HG03039 (cell line): Measurements from ENCODE around the gene ATRN.

Experiments
- ATAC-seq: cut with Tn5 transposase; IDR thresholded peaks from one replicate; pipeline ENCODE4 v1.9.1; 2021; ENCODE audit warnings: mild to moderate bottlenecking, moderate library complexity; ENCODE audit not compliant: unreplicated experiment

ATRN gene

DNA sequence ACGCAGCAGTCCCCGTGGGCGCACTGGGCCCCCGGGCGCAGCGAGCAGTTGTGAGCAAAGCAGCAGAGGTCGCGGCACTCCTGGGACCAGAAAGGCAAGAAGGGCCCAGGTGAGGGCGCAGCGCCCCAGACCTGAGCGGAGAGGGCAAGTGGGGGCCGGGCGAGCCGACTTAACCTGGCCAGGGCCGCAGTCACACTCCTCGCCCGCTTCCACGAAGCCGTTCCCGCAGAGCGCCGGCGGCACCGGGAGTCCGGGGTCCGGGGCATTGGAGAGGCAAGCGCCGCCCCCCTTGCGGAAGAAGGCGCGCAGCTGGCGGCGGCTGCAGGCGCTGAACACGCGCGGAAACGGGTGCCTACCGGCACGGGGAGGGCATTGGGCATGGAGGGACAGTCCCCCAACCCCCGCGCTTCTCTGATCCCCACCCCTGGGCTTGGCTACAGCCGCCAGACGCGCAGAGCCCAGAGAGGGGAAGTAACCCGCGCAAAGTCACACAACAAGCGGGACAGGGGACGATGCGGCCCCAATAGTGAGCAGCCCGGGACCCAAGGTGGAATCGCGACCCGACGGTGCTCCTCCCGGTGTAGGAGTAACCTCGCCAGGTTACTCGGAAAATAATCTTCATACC lies 201.8 kb downstream of the ATRN start:
- no peak for ATAC-seq

GRCh38 chr20:3673221-3674070 lies 202.6 kb downstream of the ATRN start:
- ATAC-seq, result no peak

- ATAC-seq, result no peak
Measured at GRCh38 chr20:3674447-3674846, 203.6 kb downstream of the ATRN start.

GRCh38 chr20:3674995-3675900 lies 204.4 kb downstream of the ATRN start:
- no peak for ATAC-seq

DNA sequence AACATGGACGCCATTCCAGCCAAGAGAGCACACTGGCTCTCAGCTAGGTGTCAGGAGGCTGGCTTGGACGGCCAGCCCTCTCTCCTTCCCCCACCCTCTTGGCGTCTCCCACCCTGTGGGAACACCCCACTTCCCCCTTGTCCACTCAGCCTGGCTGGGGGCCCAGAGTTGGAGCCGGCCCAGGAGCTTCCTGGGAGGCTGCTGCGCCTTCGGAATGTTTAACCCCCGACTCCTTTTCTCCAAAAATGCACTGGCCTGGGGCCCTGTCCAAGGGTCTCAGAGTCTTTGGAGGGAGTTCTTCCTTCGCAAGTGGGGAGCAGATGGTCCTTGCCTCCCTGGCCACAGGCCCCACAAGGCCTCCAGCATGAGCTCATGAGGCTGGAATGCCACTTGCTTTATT lies 206.9 kb downstream of the ATRN start:
- no peak for ATAC-seq

DNA sequence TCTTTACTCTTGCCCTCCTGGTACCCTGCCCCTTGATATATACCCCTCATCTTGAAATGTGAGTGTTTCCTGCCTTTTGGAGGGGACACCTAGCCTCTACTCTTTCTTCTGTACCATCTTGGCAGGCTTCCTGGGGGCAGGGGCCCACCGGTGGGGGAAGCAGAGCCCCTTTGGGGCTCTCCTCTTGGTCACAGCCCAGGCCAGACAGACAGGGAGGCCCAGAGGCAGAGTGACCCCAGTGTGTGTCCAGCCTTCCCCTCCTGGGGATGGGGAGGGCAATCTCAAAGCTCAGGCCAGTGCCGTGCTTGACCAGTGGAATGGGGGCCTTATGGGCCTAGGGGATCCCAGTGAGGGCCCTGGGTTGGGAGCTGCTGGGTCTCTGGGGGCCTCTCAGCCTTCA lies 207.4 kb downstream of the ATRN start:
- no peak for ATAC-seq

DNA sequence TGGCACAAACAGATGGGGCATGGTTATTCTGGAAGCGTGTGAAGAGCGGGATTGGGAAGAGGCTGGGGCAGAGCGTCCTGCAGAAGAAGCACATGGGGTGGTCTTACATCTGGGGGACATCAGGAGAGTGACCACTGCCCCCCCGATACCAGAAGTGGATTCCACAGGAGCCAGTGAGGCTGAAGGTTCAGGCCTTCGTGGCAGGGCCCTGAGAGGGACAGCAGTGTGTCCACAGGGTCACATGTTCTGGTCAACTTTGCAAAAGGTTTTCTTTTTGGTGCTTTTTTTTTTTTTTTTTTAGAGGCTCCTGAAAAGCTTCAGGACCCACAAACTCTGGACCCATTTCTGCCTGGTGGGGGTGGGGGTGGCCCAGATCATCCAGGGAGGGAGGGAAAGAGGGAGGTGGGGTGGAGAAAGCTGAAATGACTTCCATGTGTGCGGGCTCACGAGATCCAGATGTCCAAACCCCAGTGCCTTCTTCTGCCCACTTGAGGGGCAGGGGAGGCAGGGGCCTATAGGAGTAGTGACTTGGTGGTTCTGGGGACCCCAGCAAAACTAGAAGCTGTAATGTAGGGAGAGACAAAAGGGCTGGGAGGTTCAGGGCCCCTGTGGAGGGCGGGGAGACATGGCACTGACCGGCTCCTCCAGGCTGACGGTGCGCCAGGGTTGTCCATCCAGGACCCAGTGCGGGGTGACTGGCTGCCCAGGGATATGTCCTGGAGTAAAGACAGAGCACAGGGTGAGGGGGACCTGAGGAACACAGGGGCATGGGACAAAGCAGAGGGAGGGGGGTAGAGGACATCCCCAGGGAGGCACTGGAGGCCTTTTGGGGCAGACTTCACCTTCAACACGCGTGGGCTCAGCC lies 208.3 kb downstream of the ATRN start:
- ATAC-seq, result no peak

DNA sequence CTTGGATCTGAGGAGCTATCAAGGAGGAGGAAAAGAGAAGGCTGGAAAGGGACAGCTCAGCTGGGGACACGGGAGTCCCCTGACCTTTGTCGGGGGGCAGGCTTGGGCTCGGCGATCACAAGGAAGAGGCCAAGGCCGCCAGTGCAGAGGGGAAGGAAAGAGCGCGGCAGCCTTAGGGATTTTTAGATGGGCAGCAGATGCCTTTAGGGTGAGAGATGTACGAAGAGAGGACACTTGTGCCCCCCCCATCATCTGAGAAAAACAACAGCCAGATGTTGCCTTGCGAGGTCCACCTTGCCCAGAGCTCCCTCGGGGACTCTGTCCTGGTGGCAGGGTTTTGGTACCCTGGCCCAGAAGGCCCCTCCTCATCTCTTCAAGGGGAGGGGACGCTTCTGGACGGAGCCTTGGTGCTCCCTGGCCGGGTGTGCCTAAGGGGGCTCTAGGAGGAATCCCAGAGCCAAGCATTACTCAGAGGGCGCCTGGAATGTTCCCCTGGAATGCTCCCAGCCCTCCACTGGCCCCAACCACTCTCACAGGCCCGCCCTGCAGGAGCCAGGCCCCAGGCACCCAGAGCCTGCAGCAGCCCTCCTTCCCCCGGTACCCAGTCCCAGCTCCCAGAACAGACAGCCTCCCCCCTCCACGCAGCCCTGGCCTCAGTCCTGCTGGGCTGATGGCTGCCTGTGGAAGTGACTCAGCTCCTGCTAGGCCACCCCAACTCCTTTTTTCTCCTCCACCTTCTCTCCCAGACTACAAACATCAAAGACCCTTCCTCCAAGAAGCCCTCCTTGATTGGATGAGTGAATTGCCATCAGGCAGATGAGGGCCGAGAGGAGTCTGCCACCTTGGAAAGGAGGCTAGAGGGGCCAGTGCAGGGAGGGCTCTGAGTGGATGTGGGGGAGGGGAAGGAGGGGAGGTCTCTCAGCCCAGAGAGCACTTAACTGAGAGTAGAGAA lies 209.2 kb downstream of the ATRN start:
- no peak for ATAC-seq

GRCh38 chr20:3680701-3681351 lies 210.0 kb downstream of the ATRN start:
- ATAC-seq, result no peak

DNA sequence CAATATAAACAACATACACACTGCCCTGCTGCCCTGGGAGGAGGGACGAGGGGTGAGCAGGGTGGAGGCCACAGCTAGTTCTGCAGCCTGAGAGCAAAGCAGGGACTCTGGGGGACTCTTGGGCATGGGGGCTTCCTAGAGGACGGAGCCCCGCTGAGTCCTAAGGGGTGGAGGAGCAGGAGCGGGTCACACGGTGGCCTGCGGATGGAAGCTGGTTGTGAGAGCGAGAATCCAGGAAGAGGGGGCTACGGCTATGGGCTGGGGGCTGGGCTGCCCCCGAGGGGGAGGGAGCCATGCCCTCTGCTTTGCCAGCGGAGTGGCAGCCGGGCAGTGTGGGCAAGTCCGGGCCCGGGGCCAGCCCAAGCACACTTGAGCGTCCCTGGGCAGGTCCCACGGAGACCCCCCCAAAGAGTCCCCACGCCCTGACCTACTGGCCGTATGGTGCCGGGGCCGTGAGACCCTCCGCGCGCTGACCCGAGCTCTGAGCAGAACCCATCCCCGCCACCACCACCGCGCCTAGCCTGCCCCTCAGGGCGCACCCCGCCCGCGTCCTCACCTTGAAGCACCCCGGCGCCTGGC lies 210.6 kb downstream of the ATRN start:
- no peak for ATAC-seq

GRCh38 chr20:3681931-3682781 lies 211.3 kb downstream of the ATRN start, which contains the start of gene ADAM33:
Gene ADAM33 (minus strand): TSS chr20:3682010. CDS start chr20:3682004, 6 bp downstream.
- ATAC-seq, result no peak

GRCh38 chr20:3685341-3685740 lies 214.5 kb downstream of the ATRN start:
- ATAC-seq, result no peak

GRCh38 chr20:3686421-3686820 lies 215.6 kb downstream of the ATRN start:
- ATAC-seq, result no peak

DNA sequence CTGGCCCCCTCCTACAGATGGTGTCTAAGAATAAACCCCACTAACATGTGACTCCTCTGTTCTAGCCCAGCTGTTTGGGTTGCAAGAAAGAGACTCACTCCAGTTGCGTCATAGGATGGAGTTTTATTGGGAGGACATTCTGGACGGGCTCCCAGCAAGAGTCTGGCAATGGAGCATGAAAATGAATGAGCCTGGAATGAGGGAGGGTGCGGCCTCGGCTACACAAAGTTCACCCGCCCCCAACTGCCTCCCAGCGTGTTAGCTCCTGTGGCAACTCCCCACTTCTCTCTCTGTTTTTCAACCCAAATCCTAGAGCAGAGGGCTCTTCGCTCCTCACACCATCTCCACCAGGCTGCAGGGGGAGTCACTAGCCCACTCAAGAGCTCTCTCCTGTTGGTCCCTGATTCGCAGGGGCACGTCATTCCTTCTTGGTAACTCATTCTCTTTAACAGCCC lies 216.1 kb downstream of the ATRN start:
- ATAC-seq, result no peak

GRCh38 chr20:3687655-3688054 lies 216.8 kb downstream of the ATRN start:
- no peak for ATAC-seq

- no peak for ATAC-seq
Measured at GRCh38 chr20:3689978-3690377, 219.2 kb downstream of the ATRN start.

GRCh38 chr20:3690413-3690812 lies 219.6 kb downstream of the ATRN start:
- ATAC-seq, result no peak
